Measurements from ENCODE around the gene CPEB2.

GRCh38 chr4:15035159-15035558 is 32.9 kb downstream of the CPEB2 start:
- TF ChIP-seq ZNF396 (CRISPR knock-in tag; IDR thresholded peaks at IDR 0.05; ENCODE audit: borderline replicate concordance) (no peak), CBFB (CRISPR knock-in tag; IDR thresholded peaks at IDR 0.05; ENCODE audit: low read depth) (no peak), SMAD3 (CRISPR knock-in tag; IDR thresholded peaks at IDR 0.05; ENCODE audit: borderline replicate concordance) (no peak), ATF6 (CRISPR knock-in tag; IDR thresholded peaks at IDR 0.05) (no peak)
- TF ChIP-seq, protein P1, sequence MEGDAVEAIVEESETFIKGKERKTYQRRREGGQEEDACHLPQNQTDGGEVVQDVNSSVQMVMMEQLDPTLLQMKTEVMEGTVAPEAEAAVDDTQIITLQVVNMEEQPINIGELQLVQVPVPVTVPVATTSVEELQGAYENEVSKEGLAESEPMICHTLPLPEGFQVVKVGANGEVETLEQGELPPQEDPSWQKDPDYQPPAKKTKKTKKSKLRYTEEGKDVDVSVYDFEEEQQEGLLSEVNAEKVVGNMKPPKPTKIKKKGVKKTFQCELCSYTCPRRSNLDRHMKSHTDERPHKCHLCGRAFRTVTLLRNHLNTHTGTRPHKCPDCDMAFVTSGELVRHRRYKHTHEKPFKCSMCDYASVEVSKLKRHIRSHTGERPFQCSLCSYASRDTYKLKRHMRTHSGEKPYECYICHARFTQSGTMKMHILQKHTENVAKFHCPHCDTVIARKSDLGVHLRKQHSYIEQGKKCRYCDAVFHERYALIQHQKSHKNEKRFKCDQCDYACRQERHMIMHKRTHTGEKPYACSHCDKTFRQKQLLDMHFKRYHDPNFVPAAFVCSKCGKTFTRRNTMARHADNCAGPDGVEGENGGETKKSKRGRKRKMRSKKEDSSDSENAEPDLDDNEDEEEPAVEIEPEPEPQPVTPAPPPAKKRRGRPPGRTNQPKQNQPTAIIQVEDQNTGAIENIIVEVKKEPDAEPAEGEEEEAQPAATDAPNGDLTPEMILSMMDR (IDR thresholded peaks at IDR 0.05): no peak
- TF ChIP-seq, protein P2, sequence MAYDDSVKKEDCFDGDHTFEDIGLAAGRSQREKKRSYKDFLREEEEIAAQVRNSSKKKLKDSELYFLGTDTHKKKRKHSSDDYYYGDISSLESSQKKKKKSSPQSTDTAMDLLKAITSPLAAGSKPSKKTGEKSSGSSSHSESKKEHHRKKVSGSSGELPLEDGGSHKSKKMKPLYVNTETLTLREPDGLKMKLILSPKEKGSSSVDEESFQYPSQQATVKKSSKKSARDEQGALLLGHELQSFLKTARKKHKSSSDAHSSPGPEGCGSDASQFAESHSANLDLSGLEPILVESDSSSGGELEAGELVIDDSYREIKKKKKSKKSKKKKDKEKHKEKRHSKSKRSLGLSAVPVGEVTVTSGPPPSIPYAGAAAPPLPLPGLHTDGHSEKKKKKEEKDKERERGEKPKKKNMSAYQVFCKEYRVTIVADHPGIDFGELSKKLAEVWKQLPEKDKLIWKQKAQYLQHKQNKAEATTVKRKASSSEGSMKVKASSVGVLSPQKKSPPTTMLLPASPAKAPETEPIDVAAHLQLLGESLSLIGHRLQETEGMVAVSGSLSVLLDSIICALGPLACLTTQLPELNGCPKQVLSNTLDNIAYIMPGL (CRISPR knock-in tag; IDR thresholded peaks at IDR 0.05): no peak
